AG04449 (cell line): Measurements from ENCODE around the gene TNFRSF1B.

Experiments used
- CTCF ChIA-PET: fragments of 350-600 bp; formaldehyde crosslinking; extraction: SDS; loops from one replicate; lab custom pipeline; 2021; ENCODE audit warnings: antibody characterized with exemption; lab: Yijun Ruan, JAX
- POLR2A ChIA-PET: fragments of 400-600, 350-600 bp; formaldehyde crosslinking; extraction: SDS; loops from one replicate; lab custom pipeline; 2020; ENCODE audit warnings: antibody characterized with exemption, inconsistent platforms; lab: Yijun Ruan, JAX
- DNase-seq: peaks from one replicate; pipeline ENCODE4 v3.0.0-alpha.2; 2010; ENCODE audit warnings: low read depth, low spot score
- H3K4me3 ChIP-seq: 2 replicates; pipeline ENCODE4 v1.5.1; 2011; ENCODE audit warnings: low read depth, mild to moderate bottlenecking, control low read depth, low read length
- TF ChIP-seq, protein P1 (sequence below): IDR thresholded peaks from one replicate; pipeline ENCODE4 v1.5.1; 2011; ENCODE audit warnings: mild to moderate bottlenecking, moderate library complexity, low read length, control low read depth, inconsistent platforms; ENCODE audit not compliant: insufficient read depth; ENCODE audit errors: missing control alignments

Gene TNFRSF1B

DNA sequence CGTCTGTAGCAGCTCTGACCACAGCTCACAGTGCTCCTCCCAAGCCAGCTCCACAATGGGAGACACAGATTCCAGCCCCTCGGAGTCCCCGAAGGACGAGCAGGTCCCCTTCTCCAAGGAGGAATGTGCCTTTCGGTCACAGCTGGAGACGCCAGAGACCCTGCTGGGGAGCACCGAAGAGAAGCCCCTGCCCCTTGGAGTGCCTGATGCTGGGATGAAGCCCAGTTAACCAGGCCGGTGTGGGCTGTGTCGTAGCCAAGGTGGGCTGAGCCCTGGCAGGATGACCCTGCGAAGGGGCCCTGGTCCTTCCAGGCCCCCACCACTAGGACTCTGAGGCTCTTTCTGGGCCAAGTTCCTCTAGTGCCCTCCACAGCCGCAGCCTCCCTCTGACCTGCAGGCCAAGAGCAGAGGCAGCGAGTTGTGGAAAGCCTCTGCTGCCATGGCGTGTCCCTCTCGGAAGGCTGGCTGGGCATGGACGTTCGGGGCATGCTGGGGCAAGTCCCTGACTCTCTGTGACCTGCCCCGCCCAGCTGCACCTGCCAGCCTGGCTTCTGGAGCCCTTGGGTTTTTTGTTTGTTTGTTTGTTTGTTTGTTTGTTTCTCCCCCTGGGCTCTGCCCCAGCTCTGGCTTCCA is 40.1 kb downstream of the TNFRSF1B start:
- CTCF ChIA-PET = interaction anchor here (0.6 to 21.3 kb wide), 4 partner anchors 11 to 86 kb away, joined by 3 to 730 read pairs (median 4); no protein-coding TSS in a partner anchor
- DNase-seq = no peak
- POLR2A ChIA-PET = no interaction called here

DNA sequence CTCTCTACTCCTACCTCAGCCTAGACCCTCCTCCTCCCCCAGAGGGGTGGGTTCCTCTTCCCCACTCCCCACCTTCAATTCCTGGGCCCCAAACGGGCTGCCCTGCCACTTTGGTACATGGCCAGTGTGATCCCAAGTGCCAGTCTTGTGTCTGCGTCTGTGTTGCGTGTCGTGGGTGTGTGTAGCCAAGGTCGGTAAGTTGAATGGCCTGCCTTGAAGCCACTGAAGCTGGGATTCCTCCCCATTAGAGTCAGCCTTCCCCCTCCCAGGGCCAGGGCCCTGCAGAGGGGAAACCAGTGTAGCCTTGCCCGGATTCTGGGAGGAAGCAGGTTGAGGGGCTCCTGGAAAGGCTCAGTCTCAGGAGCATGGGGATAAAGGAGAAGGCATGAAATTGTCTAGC is 41.5 kb downstream of the TNFRSF1B start:
- DNase-seq = no peak
- ChIA-PET POLR2A (no interaction called here), CTCF (interaction anchor here (0.6 to 21.3 kb wide), 19 partner anchors 8 to 187 kb away, joined by 3 to 730 read pairs (median 5); partner anchors contain the start of gene VPS13D)
- TF ChIP-seq, protein P1, sequence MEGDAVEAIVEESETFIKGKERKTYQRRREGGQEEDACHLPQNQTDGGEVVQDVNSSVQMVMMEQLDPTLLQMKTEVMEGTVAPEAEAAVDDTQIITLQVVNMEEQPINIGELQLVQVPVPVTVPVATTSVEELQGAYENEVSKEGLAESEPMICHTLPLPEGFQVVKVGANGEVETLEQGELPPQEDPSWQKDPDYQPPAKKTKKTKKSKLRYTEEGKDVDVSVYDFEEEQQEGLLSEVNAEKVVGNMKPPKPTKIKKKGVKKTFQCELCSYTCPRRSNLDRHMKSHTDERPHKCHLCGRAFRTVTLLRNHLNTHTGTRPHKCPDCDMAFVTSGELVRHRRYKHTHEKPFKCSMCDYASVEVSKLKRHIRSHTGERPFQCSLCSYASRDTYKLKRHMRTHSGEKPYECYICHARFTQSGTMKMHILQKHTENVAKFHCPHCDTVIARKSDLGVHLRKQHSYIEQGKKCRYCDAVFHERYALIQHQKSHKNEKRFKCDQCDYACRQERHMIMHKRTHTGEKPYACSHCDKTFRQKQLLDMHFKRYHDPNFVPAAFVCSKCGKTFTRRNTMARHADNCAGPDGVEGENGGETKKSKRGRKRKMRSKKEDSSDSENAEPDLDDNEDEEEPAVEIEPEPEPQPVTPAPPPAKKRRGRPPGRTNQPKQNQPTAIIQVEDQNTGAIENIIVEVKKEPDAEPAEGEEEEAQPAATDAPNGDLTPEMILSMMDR = no peak
- H3K4me3 ChIP-seq = no peak overlapping the region

More for the DNA sequence above, 40.1 kb downstream of the TNFRSF1B start:
- H3K4me3 ChIP-seq = no peak overlapping the region
- TF ChIP-seq, protein P1 = no peak

DNA sequence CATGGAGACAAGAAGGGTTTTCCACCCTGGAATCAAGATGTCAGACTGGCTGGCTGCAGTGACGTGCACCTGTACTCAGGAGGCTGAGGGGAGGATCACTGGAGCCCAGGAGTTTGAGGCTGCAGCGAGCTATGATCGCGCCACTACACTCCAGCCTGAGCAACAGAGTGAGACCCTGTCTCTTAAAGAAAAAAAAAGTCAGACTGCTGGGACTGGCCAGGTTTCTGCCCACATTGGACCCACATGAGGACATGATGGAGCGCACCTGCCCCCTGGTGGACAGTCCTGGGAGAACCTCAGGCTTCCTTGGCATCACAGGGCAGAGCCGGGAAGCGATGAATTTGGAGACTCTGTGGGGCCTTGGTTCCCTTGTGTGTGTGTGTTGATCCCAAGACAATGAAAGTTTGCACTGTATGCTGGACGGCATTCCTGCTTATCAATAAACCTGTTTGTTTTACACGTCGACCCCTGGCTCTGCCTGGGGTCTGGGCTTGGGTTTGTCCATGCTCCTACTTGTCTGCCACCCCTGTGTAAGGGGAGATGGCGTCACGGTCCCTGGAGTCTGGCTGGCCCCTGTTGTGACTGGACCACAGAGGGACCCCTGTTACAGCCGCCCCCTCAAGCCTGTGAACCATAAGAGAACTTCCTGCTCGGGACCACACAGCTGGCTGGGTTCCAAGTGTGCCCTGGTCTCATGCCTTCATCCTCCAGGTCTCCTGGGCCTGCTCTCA is 42.1 kb downstream of the TNFRSF1B start:
- TF ChIP-seq, protein P1 = peak; percentile 91
- no peak for DNase-seq
- ChIA-PET POLR2A (no interaction called here), CTCF (interaction anchor here (0.6 to 21.3 kb wide), 24 partner anchors 9 to 188 kb away, joined by 3 to 730 read pairs (median 4); partner anchors contain the start of genes TNFRSF1B and VPS13D)
- no peak overlapping the region for H3K4me3 ChIP-seq

DNA sequence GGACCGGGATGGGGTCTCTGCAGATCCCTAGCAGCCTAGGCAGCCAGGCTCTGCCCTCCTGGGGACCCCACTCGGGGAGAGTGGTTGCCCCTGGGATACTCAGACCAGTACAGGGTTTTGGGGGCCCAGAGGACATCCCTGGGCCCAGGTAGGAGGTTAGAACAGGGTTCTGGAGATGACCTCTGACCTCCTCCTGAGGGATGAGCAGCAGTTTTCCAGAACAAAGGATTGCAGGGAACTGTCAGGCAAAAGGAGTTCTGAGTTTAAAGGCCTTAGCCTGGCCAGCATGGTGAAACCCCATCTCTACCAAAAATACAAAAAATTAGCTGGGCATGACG is 42.7 kb downstream of the TNFRSF1B start:
- TF ChIP-seq, protein P1 = no peak
- POLR2A ChIA-PET = no interaction called here
- CTCF ChIA-PET = interaction anchor here (0.9 to 21.3 kb wide), 13 partner anchors 9 to 142 kb away, joined by 3 to 730 read pairs (median 8); partner anchors contain the start of genes TNFRSF1B and VPS13D
- H3K4me3 ChIP-seq = no peak overlapping the region
- no peak for DNase-seq

DNA sequence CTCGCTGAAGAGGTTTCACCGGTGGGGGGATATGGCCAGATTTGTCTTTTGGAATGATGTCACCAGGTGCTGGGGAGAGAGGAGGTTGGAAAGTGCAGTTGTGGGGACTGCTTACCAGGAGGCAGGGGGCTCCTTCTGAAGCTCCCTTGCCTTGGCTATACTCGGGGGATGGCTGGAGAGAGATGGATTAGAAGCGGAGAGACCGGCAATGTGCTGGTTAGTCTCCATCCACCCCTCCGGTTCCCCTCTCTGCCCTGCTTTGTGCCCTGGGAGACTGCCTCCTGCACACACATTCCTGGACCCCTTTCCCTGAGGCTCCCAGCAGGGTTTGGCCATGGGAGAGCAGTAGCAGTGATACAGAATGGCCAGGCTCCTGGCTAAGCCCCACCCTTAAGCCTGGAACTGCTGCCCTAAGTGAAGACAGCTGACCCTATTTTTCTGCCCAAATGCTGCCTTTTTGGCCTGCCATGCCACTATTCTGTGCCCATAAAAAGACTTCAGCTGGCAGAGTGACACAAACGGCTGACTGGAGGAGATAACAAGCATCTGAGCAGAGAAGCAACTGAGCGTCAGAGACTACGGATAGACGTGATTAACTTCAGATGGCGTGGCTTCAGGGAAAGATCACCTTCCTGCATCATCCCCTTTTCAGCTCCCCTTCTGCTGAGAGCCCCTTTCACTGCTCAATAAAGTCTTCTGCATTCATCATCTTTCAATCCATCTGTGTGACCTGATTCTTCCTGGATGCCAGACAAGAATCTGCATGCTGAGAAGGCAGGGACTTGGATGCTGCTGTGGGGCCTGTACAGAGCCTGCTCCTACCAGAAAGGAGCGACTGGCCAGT is 48.5 kb downstream of the TNFRSF1B start:
- TF ChIP-seq, protein P1 = no peak
- H3K4me3 ChIP-seq = no peak overlapping the region
- POLR2A ChIA-PET = no interaction called here
- DNase-seq = no peak
- CTCF ChIA-PET = interaction anchor here (1.5 to 21.3 kb wide), 4 partner anchors 13 to 95 kb away, joined by 5 to 730 read pairs (median 12); partner anchors contain the start of gene VPS13D
